Stimulated activated naive CD8-positive, alpha-beta T cell treated with anti-CD3 and anti-CD28 coated beads, Interleukin-15, Interleukin-2, amounts not matched to agents 100 ng/mL and 50 ng/mL, for 24 hours (primary cell): ENCODE data around the gene G3BP1.
"Not testable (repeated sequence)": the region's sequence is repeated elsewhere in the genome, so short reads cannot be mapped to it uniquely, and the experiment has no call there.

ENCODE experiments used
- H3K27ac Mint-ChIP-seq: one replicate; pipeline ENCODE4 v1.8.0; 2021; ENCODE audit warnings: mild to moderate bottlenecking, mixed read lengths
- H3K27me3 Mint-ChIP-seq: one replicate; pipeline ENCODE4 v1.8.0; 2021; ENCODE audit warnings: mixed read lengths
- H3K36me3 Mint-ChIP-seq: one replicate; pipeline ENCODE4 v1.8.0; 2021; ENCODE audit warnings: low read depth, mixed read lengths
- H3K4me1 Mint-ChIP-seq: one replicate; pipeline ENCODE4 v1.8.0; 2021; ENCODE audit warnings: low read depth, mixed read lengths
- H3K4me3 Mint-ChIP-seq: one replicate; pipeline ENCODE4 v1.8.0; 2021; ENCODE audit warnings: mild to moderate bottlenecking, mixed read lengths
- H3K9me3 Mint-ChIP-seq: one replicate; pipeline ENCODE4 v1.8.0; 2021; ENCODE audit warnings: mixed read lengths

Gene G3BP1

DNA sequence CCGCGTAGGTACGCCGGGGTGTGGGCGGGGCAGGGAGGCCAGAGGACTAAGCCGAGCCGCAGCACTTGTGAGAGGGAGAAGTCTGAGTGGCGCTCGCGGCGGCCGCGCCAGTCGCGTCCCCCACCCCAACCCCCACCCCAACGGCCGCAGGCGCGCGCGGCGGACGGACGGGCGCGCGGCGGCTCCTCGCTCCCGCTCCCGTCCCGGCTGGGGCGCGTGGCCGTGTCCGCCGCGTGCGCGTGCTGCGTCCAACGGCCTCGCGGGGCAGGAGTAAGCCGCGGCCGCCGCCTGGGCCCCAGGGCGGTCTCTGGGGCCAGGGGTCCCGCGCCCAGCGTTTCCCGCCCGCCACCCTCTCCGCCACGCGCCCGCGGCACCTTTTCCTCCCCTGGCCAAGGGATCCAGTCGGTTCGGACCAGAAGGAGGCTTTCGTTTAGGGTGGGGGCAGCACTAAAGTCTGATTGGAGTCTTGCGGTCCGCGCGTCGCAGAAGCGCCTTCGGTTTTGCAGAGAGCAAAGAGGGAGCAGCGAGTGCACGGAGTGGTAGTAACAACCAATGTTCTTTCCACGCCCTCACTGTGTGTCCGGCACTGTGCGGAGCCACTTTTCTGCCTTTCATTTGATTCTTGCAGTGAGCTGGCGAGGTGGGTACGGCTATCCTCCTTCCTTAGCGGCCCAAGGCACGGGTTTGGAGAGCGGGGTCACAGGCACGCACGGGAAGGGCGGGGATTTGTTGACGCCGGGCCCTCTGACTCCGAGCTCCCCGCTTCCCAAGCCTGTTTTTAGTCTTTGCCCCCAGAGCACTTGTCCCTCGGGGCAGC, 483 bp downstream of the G3BP1 start:
- H3K9me3 Mint-ChIP-seq: no peaks in the 10 kb centered on the region
- H3K27ac Mint-ChIP-seq: peak overlapping the region; percentile 77
- no peaks in the 10 kb centered on the region for H3K27me3 Mint-ChIP-seq
- peaks cover 48% of the 10 kb centered on the region for H3K4me1 Mint-ChIP-seq
- peak overlapping the region; percentile 87 for H3K4me3 Mint-ChIP-seq
- peaks cover 41% of the 10 kb centered on the region for H3K36me3 Mint-ChIP-seq

DNA sequence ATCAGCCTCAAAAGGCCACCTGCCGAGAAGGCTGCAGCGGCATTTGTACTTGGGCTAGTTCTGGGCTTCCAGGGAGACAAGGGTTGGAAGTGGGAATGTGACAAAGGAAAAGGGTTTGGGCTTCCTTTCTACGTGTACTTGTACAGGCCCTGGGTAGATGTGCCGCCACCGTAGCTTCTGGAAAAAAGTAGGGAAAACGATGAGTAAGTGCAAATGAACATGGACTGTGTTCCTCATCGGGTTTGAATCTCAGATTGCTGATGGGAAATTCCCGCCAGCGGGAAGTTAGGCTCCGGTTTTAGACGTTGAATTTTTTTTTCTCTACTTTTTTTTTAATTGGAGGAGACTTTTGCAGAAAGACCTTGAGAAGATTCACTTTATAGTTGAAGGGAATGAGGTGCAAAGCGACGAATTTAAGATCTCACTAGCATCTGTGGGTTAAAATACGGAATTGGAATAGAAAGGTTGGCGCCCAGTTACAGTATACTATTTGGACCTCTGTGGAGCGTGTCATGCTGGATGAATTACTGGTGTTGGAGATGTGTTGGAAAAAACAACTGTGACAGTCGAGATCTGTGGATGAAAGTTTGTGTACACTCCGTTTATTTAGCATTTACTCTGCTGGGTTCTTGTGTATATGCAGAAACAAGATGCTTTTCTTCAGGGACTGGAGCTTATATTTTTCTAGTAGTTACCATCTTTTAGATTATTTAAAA, 1.2 kb downstream of the G3BP1 start:
- H3K36me3 Mint-ChIP-seq: peaks cover 49% of the 10 kb centered on the region
- H3K9me3 Mint-ChIP-seq: no peaks in the 10 kb centered on the region
- H3K27ac Mint-ChIP-seq: peak overlapping the region; percentile 77
- H3K27me3 Mint-ChIP-seq: no peaks in the 10 kb centered on the region
- peaks cover 56% of the 10 kb centered on the region for H3K4me1 Mint-ChIP-seq
- H3K4me3 Mint-ChIP-seq: peak overlapping the region; percentile 87

DNA sequence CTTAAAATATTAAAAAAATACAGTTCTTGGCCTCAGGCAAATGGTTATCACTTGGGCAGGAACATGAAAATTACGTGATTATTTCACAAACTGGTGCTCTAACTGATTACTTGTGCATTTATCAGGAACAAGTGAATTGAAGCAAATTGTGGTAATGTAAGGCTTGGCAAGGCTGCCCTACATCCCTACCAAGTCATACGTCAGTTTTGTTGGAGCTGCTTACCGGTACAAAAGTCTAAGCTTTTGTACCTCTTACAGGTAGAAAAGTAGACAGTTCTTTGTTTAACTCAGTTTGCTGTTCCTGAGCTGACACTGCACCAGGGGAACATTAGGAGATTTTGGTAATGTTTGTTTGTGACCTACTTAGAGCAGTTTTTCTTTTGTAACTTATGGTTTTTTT, 2.2 kb downstream of the G3BP1 start:
- H3K27ac Mint-ChIP-seq: peak overlapping the region; percentile 72

DNA sequence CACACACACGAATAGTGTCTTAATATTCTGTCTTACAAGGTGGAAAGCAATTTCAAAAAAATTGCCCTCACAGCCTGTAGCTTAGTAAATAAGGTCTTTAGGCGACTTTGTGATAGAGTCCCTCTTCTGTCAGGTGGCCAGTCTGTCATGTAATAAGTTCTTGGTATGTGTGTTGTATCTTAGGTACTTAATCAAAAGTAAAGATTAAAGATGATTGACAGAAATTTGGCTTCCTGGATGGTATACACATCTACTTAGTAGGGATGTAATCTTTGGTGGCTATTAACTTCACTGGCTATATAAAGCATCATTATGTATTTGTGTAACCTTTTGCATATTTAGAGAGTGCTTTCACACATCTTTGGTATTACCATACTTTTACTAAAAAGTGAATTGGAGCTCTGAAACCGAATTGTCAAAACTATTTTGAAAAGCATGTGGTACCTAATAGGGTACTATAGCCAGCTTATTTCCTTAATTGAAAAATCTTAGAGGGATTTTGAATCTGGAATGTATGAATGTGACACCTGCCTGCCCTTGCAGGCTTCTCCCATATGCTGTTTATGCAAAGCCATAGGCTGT, 3.4 kb downstream of the G3BP1 start:
- Mint-ChIP-seq H3K27ac (no peak overlapping the region), H3K27me3 (no peaks in the 10 kb centered on the region)

More for the DNA sequence above, 2.2 kb downstream of the G3BP1 start:
- Mint-ChIP-seq H3K4me3 (peak overlapping the region; percentile 87), H3K4me1 (peaks cover 63% of the 10 kb centered on the region), H3K27me3 (no peaks in the 10 kb centered on the region), H3K9me3 (no peaks in the 10 kb centered on the region), H3K36me3 (peaks cover 55% of the 10 kb centered on the region)

DNA sequence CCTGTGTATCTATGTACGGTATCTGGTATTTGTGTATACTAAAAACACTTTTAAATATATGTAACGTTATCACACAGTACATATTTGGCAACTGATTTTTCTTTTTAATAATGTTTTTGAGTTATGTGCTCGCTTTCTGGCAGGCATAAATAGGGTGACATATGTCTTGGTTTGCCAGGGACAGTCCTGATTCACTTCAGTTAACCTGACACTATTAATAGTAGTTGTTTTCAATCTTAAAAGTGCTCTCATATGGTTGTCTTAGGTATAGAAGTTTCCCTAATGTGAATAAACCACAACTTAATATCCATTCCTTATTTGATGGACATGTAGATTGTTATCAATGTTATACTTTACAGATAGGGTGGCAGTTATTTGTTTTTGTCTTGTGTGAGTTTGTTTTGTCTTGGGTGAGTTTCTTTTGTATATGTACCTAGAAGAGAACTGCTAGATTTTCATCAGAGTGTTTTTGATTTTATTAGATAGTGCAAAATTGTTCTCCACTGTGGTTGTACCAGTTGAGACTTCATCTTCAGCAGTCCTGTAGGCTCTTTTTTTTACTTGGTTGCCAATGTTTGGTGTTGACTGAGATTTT, 7.9 kb downstream of the G3BP1 start:
- Mint-ChIP-seq H3K27me3 (no peaks in the 10 kb centered on the region), H3K9me3 (no peaks in the 10 kb centered on the region), H3K4me3 (no peak overlapping the region), H3K36me3 (peaks cover 60% of the 10 kb centered on the region), H3K4me1 (peaks cover 93% of the 10 kb centered on the region), H3K27ac (peak overlapping the region; percentile 21)

More for the DNA sequence above, 3.4 kb downstream of the G3BP1 start:
- H3K4me3 Mint-ChIP-seq: peak overlapping the region; percentile 87
- H3K9me3 Mint-ChIP-seq: no peaks in the 10 kb centered on the region
- H3K36me3 Mint-ChIP-seq: peaks cover 66% of the 10 kb centered on the region
- peaks cover 69% of the 10 kb centered on the region for H3K4me1 Mint-ChIP-seq

DNA sequence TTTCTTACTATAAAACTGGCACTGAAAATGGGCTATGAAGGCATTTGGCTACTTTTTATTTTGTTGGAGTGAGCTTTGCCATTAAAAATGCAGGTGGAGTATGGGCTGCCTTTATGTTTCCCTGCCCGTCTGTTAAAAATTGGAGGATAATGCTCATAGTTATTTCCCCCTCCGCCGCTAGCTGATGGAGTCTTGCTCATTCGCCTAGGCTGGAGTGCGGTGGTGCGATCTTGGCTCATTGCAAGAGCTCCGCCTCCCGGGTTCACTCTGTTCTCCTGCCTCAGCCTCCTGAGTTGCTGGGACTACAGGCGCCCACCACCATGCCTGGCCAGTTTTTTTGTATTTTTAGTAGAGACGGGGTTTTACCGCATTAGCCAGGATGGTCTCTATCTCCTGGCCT, 8.6 kb downstream of the G3BP1 start:
- Mint-ChIP-seq H3K27me3 (no peaks in the 10 kb centered on the region), H3K4me1 (peaks cover 91% of the 10 kb centered on the region), H3K36me3 (peaks cover 58% of the 10 kb centered on the region), H3K9me3 (no peaks in the 10 kb centered on the region), H3K27ac (no peak overlapping the region), H3K4me3 (peak overlapping the region; percentile 25)

DNA sequence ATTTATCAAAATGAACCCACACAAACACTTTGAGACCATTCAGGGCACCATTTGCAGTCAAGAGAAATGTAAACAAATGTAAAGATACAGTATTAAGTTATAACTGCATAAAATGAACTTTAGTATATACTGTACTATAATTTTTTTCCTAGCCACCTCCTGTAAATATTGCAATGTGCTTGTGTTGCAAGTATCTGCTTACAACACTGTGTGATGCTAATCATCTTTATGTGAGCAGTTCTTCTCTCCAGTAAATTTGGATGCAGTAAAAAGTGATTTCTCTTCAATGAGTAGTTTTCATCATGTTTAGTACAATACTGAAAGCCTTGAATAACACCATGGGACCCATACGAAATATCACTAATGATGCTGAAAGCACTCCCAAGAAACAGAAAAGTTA, 9.4 kb downstream of the G3BP1 start:
- Mint-ChIP-seq H3K27me3 (no peaks in the 10 kb centered on the region), H3K9me3 (no peaks in the 10 kb centered on the region), H3K4me1 (peaks cover 91% of the 10 kb centered on the region), H3K27ac (peak overlapping the region; percentile 62), H3K36me3 (peaks cover 59% of the 10 kb centered on the region), H3K4me3 (no peak overlapping the region)

DNA sequence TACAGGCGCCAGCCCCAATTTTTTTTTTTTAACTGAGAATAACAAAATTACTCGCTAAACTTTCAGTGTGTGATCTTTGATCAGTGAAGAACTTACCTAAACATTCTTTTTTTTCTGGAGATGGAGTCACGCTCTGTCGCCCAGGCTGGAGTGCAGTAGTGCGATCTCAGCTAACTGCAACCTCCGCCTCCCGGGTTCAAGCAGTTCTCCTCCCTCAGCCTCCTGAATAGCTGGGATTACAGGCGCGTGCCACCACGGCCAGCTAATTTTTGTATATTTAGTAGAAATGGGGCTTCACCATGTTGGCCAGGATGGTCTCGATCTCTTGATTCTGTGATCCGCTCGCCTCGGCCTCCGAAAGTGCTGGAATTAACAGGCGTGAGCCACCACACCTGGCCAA, 11.9 kb downstream of the G3BP1 start:
- H3K36me3 Mint-ChIP-seq: peaks cover 57% of the 10 kb centered on the region
- H3K4me3 Mint-ChIP-seq, H3K9me3 Mint-ChIP-seq, H3K27me3 Mint-ChIP-seq: not testable (repeated sequence)
- H3K27ac Mint-ChIP-seq: peak overlapping the region; percentile 55
- peaks cover 76% of the 10 kb centered on the region for H3K4me1 Mint-ChIP-seq

DNA sequence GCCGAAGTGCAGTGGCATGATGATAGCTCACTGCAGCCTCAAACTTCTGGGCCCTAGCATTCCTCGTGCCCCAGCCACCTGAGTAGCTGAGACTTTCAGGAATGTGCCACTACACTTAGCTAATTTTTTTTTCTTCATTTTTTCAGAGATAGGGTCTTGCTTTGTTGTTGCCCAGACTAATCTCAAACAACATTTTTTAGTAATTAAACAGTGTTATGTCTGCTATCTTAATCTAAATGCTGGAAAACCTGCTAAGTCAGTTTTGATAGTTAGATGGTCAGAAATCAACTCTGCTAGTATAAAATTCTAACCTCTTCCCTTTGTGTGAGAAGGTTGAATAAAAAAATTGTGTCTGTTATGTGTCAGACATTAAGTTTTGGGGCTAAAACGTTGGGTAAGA, 12.4 kb downstream of the G3BP1 start:
- H3K4me1 Mint-ChIP-seq: peaks cover 73% of the 10 kb centered on the region
- H3K4me3 Mint-ChIP-seq: no peak overlapping the region
- H3K27ac Mint-ChIP-seq: peak overlapping the region; percentile 52
- peaks cover 56% of the 10 kb centered on the region for H3K36me3 Mint-ChIP-seq
- H3K27me3 Mint-ChIP-seq: no peaks in the 10 kb centered on the region
- H3K9me3 Mint-ChIP-seq: no peaks in the 10 kb centered on the region

DNA sequence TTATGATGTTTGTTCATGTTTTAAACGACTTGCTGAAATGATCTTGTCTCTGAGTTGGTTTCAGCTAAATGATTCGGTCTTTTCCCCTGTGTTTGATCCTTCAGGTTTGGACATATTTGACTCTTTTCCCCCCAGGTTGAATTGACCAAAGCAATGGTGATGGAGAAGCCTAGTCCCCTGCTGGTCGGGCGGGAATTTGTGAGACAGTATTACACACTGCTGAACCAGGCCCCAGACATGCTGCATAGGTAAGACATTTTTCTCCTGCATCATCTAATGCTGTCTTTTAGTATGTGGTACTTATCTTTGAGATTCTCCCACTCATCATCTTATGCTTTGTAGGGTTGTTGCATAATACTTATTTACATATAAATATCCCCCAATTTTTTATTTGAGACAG, 14.7 kb downstream of the G3BP1 start:
- H3K9me3 Mint-ChIP-seq: no peaks in the 10 kb centered on the region
- peaks cover 66% of the 10 kb centered on the region for H3K36me3 Mint-ChIP-seq
- peak overlapping the region; percentile 26 for H3K27ac Mint-ChIP-seq
- H3K4me1 Mint-ChIP-seq: peaks cover 52% of the 10 kb centered on the region
- no peaks in the 10 kb centered on the region for H3K27me3 Mint-ChIP-seq
- no peak overlapping the region for H3K4me3 Mint-ChIP-seq

DNA sequence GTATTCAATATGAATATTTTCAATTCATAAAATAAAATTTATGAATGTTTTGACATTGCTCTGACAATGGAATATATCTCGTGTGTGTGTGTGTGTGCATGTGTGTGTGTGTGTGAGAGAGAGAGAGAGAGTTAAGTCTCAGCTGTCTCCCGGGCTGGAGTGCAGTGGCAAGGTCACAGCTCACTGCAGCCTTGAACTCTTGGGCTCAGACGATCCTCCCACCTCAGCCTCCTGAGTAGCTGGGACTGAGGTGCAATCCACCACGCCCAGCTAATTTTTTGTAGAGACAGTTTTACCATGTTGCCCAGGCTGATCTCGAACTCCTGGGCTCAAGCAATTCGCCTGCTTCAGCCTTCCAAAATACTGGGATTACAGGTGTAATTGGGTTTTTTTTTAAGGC, 16.1 kb downstream of the G3BP1 start:
- Mint-ChIP-seq H3K27me3 (no peaks in the 10 kb centered on the region), H3K9me3 (no peaks in the 10 kb centered on the region), H3K4me3 (no peak overlapping the region), H3K4me1 (peaks cover 40% of the 10 kb centered on the region), H3K36me3 (peaks cover 73% of the 10 kb centered on the region), H3K27ac (no peak overlapping the region)

DNA sequence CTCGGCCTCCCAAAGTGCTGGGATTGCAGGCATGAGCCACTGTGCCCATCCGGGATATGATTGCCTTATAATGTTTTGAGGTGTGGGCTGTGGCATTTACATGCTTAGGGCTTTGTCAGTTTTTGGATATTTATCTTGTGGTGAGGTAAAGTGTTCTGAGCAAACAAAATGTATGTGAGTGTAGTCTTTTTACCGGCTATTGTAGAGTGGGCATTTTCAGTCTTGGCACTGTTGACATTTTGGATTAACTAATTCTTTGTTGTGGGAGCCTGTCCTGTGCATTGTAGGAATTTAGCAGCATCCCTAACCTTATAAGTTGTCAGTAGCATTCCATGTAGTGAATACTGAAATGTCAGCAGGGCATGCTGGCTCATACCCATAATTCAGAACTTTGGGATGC, 21.6 kb downstream of the G3BP1 start:
- H3K27me3 Mint-ChIP-seq: no peaks in the 10 kb centered on the region
- H3K4me1 Mint-ChIP-seq: peaks cover 15% of the 10 kb centered on the region
- H3K9me3 Mint-ChIP-seq: no peaks in the 10 kb centered on the region
- no peak overlapping the region for H3K27ac Mint-ChIP-seq
- H3K4me3 Mint-ChIP-seq: no peak overlapping the region
- peaks cover 91% of the 10 kb centered on the region for H3K36me3 Mint-ChIP-seq

DNA sequence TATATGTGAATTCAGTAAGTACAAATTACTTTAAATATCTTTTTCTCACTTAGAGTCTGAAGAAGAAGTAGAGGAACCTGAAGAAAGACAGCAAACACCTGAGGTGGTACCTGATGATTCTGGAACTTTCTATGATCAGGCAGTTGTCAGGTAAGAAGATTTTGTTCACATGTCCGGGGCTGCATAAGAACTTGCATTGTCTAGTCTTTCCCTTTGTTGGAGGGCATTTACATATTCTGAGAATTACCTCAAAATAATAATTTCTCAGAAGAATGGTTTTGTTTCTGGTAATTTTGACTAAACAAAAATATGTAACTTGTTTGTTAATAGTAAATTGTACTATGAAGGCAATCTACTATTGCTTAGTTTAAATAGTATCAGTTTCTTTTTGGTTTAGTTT, 23.7 kb downstream of the G3BP1 start:
- H3K27ac Mint-ChIP-seq: no peak overlapping the region
- no peak overlapping the region for H3K4me3 Mint-ChIP-seq
- H3K9me3 Mint-ChIP-seq: no peaks in the 10 kb centered on the region
- H3K27me3 Mint-ChIP-seq: no peaks in the 10 kb centered on the region
- peaks cover 94% of the 10 kb centered on the region for H3K36me3 Mint-ChIP-seq
- peaks cover 32% of the 10 kb centered on the region for H3K4me1 Mint-ChIP-seq

DNA sequence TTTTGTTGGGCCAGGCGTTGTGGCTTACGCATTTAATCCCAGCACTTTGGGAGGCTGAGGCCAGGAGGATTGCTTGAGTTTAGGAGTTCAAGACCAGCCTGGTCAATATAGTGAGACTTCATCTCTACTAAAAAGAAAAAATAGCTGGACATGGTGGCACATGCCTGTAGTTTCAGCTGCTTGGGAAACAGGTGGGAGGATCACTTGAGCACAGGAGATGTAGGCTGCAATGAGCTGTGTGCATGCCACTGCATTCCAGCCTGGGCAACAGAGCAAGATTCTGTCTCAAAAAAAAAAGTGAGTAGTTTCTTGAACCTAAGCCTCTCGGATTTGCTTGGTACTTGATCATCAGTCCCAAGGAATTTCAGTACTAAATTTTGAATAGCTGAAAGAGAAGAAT, 26.9 kb downstream of the G3BP1 start:
- peak overlapping the region; percentile 33 for H3K27ac Mint-ChIP-seq
- H3K9me3 Mint-ChIP-seq: no peaks in the 10 kb centered on the region
- no peak overlapping the region for H3K4me3 Mint-ChIP-seq
- H3K4me1 Mint-ChIP-seq: peaks cover 42% of the 10 kb centered on the region
- H3K27me3 Mint-ChIP-seq: no peaks in the 10 kb centered on the region
- H3K36me3 Mint-ChIP-seq: peaks cover 86% of the 10 kb centered on the region

DNA sequence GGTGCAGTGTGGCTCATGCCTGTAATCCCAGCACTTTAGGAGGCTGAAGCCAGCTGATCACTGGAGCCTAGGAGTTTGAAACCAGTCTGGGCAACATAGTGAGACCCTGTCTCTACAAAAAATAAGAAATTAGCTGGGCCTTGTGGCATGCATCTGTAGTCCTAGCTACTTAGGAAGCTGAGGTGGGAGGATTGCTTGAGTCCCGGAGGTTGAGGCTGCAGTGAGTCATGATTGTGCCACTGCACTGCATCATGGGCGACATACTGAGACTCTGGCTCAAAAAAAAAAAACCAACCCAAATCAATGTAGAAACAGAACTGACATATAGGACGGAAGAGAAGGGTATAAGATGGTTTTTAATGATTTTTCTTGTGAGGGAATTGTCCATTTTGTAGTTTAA, 27.7 kb downstream of the G3BP1 start:
- Mint-ChIP-seq H3K4me1 (peaks cover 49% of the 10 kb centered on the region), H3K9me3 (no peaks in the 10 kb centered on the region), H3K27ac (peak overlapping the region; percentile 62), H3K4me3 (no peak overlapping the region), H3K27me3 (no peaks in the 10 kb centered on the region), H3K36me3 (peaks cover 86% of the 10 kb centered on the region)
